OCI-LY1 (cell line): ENCODE measurements around the gene PGA4.

ENCODE experiments used
- H2AFZ ChIP-seq: fragments of 200-600 bp; sonication (generic), shearing (Covaris generic); 2 replicates; pipeline ENCODE4 v1.6.0; 2014; ENCODE audit warnings: antibody characterized with exemption, mild to moderate bottlenecking, low read length
- H3F3A ChIP-seq: fragments of 200-600 bp; sonication (generic), shearing (Covaris generic); 2 replicates; pipeline ENCODE4 v1.6.0; 2014; ENCODE audit warnings: mild to moderate bottlenecking, antibody characterized with exemption, low read length, moderate library complexity; ENCODE audit not compliant: insufficient read depth
- H3K27ac ChIP-seq: fragments of 200-600 bp; sonication (generic); 2 replicates; pipeline ENCODE4 v1.5.1; 2014; ENCODE audit warnings: low read length, mixed run types, mild to moderate bottlenecking, low read depth; ENCODE audit not compliant: poor library complexity, severe bottlenecking
- H3K27me3 ChIP-seq: fragments of 200-600 bp; sonication (generic); 2 replicates; pipeline ENCODE4 v1.6.0; 2014; ENCODE audit warnings: antibody characterized with exemption, mild to moderate bottlenecking, low read length, moderate library complexity; ENCODE audit not compliant: insufficient read depth
- H3K36me3 ChIP-seq: fragments of 200-600 bp; sonication (generic); 2 replicates; pipeline ENCODE4 v1.6.1; 2014; ENCODE audit warnings: mild to moderate bottlenecking, antibody characterized with exemption, low read length, moderate library complexity, mixed read lengths; ENCODE audit not compliant: insufficient read depth
- H3K4me1 ChIP-seq: fragments of 200-600 bp; sonication (generic); 2 replicates; pipeline ENCODE4 v1.5.1; 2014; ENCODE audit warnings: mild to moderate bottlenecking, low read length, moderate library complexity; ENCODE audit not compliant: insufficient read depth, severe bottlenecking
- H3K4me2 ChIP-seq: fragments of 200-600 bp; sonication (generic), shearing (Covaris generic); 2 replicates; pipeline ENCODE4 v1.6.1; 2014; ENCODE audit warnings: low read length
- H3K4me3 ChIP-seq: fragments of 200-600 bp; sonication (generic); 2 replicates; pipeline ENCODE4 v1.5.1; 2014; ENCODE audit warnings: low read length, low read depth, mild to moderate bottlenecking, mixed read lengths; ENCODE audit not compliant: poor library complexity, severe bottlenecking
- H3K79me2 ChIP-seq: fragments of 200-600 bp; shearing (Covaris generic); 2 replicates; pipeline ENCODE4 v1.6.1; 2016; ENCODE audit warnings: mixed run types, low read length, mixed read lengths; ENCODE audit not compliant: insufficient read depth
- H3K9ac ChIP-seq: fragments of 200-600 bp; sonication (generic), shearing (Covaris generic); 2 replicates; pipeline ENCODE4 v1.6.1; 2014; ENCODE audit warnings: mild to moderate bottlenecking, low read length, mixed read lengths
- H3K9me2 ChIP-seq: fragments of 200-600 bp; sonication (generic), shearing (Covaris generic); 2 replicates; pipeline ENCODE4 v1.6.1; 2014; ENCODE audit warnings: low read depth, mild to moderate bottlenecking, low read length, mixed read lengths
- H3K9me3 ChIP-seq: fragments of 200-600 bp; shearing (Covaris generic); 2 replicates; pipeline ENCODE4 v1.6.1; 2014; ENCODE audit warnings: low read length, mixed read lengths
- H4K20me1 ChIP-seq: fragments of 200-600 bp; sonication (generic), shearing (Covaris generic); 2 replicates; pipeline ENCODE4 v1.6.0; 2016; ENCODE audit warnings: mild to moderate bottlenecking, low read length; ENCODE audit not compliant: insufficient read depth
- CTCF ChIP-seq: fragments of 200-600 bp; sonication (generic), shearing (Covaris generic); IDR thresholded peaks from 2 replicates; pipeline ENCODE4 v1.5.1; 2017; ENCODE audit warnings: mild to moderate bottlenecking, antibody characterized with exemption, low read length, moderate library complexity, mixed read lengths
- EZH2 ChIP-seq: fragments of 200-600 bp; sonication (generic), shearing (Covaris generic); IDR thresholded peaks from 2 replicates; pipeline ENCODE4 v1.8.0; 2017; ENCODE audit warnings: borderline replicate concordance, mixed run types, mild to moderate bottlenecking, antibody characterized with exemption, low read length, moderate library complexity, mixed read lengths

Gene PGA4

GRCh38 chr11:61181489-61181888 is 40.7 kb upstream of the PGA4 start:
- no peaks in the 10 kb centered on the region for H3F3A ChIP-seq
- H3K4me1 ChIP-seq = no peaks in the 10 kb centered on the region
- no peak overlapping the region for H3K27ac ChIP-seq
- no peak overlapping the region for H2AFZ ChIP-seq
- H4K20me1 ChIP-seq = no peaks in the 10 kb centered on the region
- H3K9me2 ChIP-seq = no peaks in the 10 kb centered on the region
- H3K4me2 ChIP-seq = no peak overlapping the region
- no peak overlapping the region for H3K9ac ChIP-seq
- no peaks in the 10 kb centered on the region for H3K9me3 ChIP-seq
- no peaks in the 10 kb centered on the region for H3K79me2 ChIP-seq
- no peaks in the 10 kb centered on the region for H3K36me3 ChIP-seq
- no peak overlapping the region for H3K4me3 ChIP-seq
- TF ChIP-seq CTCF (no peak), EZH2 (no peak)
- peaks cover 9% of the 10 kb centered on the region; the same call in 1 of the 2 replicates for H3K27me3 ChIP-seq

GRCh38 chr11:61183645-61184044 is 38.5 kb upstream of the PGA4 start:
- Histone ChIP-seq H3K9me3 (no peaks in the 10 kb centered on the region), H4K20me1 (no peaks in the 10 kb centered on the region), H3K27ac (no peak overlapping the region), H2AFZ (no peak overlapping the region), H3F3A (no peaks in the 10 kb centered on the region), H3K27me3 (peaks cover 9% of the 10 kb centered on the region; the same call in 1 of the 2 replicates), H3K79me2 (no peaks in the 10 kb centered on the region), H3K9me2 (no peaks in the 10 kb centered on the region), H3K4me3 (no peak overlapping the region), H3K36me3 (no peaks in the 10 kb centered on the region), H3K4me1 (no peaks in the 10 kb centered on the region), H3K4me2 (no peak overlapping the region), H3K9ac (no peak overlapping the region)
- TF ChIP-seq EZH2 (no peak), CTCF (no peak)

- H3K9me3 ChIP-seq = peaks cover 5% of the 10 kb centered on the region; the same call in 1 of the 2 replicates
- H3K27me3 ChIP-seq = no peaks in the 10 kb centered on the region; the same call in 1 of the 2 replicates
- H3K27ac ChIP-seq = no peak overlapping the region
- H4K20me1 ChIP-seq = no peaks in the 10 kb centered on the region
- no peak overlapping the region for H3K4me2 ChIP-seq
- H3K79me2 ChIP-seq = no peaks in the 10 kb centered on the region
- TF ChIP-seq CTCF (no peak), EZH2 (no peak)
- no peaks in the 10 kb centered on the region for H3F3A ChIP-seq
- H3K4me1 ChIP-seq = no peaks in the 10 kb centered on the region
- no peak overlapping the region for H2AFZ ChIP-seq
- no peaks in the 10 kb centered on the region for H3K36me3 ChIP-seq
- H3K9me2 ChIP-seq = no peaks in the 10 kb centered on the region
- no peak overlapping the region for H3K4me3 ChIP-seq
- H3K9ac ChIP-seq = no peak overlapping the region
Measured at GRCh38 chr11:61186504-61186903, 35.6 kb upstream of the PGA4 start.
